Liver (tissue), 9 donors: ENCODE results near the gene ST8SIA1. TPM values are rescaled to one million over a fixed set of nuclear protein-coding genes. Genes with fewer than 3 reads are reported as not detected.

Experiments used
- DNase-seq: peaks from one replicate; pipeline ENCODE4 v3.0.0-alpha.2; 2017; ENCODE audit warnings: low spot score
- H3K27ac ChIP-seq, 2 donors: one replicate each; pipeline ENCODE4 v1.7.0; 2013; ENCODE audit warnings: inconsistent platforms in 2 of 2, low read length in 2 of 2, control low read depth in 1 of 2, low read depth in 1 of 2, mild to moderate bottlenecking in 1 of 2
- H3K27me3 ChIP-seq, 4 donors: one replicate each; pipeline versions ENCODE4 v1.6.1 to v1.7.0; 2013; ENCODE audit warnings: low read length in 3 of 4, inconsistent platforms in 1 of 4, mild to moderate bottlenecking in 1 of 4, moderate library complexity in 1 of 4; ENCODE audit not compliant: control insufficient read depth in 4 of 4, insufficient read depth in 4 of 4
- H3K36me3 ChIP-seq, 4 donors: one replicate each; pipeline versions ENCODE4 v1.6.1 to v1.7.0; 2013; ENCODE audit warnings: low read length in 3 of 4, mild to moderate bottlenecking in 3 of 4, low read depth in 1 of 4, moderate library complexity in 1 of 4; ENCODE audit not compliant: control insufficient read depth in 4 of 4, insufficient read depth in 3 of 4
- H3K4me1 ChIP-seq, 4 donors: one replicate each; pipeline versions ENCODE4 v1.6.1 to v1.7.0; 2013; ENCODE audit warnings: low read length in 3 of 4, mild to moderate bottlenecking in 3 of 4, moderate library complexity in 1 of 4; ENCODE audit not compliant: control insufficient read depth in 4 of 4, insufficient read depth in 4 of 4
- H3K4me3 ChIP-seq, 3 donors: one replicate each; pipeline versions ENCODE4 v1.6.1 to v1.7.0; 2013; ENCODE audit warnings: low read length in 3 of 3, control low read depth in 1 of 3, low read depth in 1 of 3, mild to moderate bottlenecking in 1 of 3
- H3K9ac ChIP-seq, 2 donors: one replicate each; pipeline ENCODE4 v1.7.0; 2013; ENCODE audit warnings: low read length in 2 of 2, mild to moderate bottlenecking in 2 of 2, moderate library complexity in 2 of 2, control low read depth in 1 of 2, low read depth in 1 of 2
- H3K9me3 ChIP-seq, 4 donors: one replicate each; pipeline versions ENCODE4 v1.6.1 to v1.7.0; 2013; ENCODE audit warnings: low read length in 3 of 4; ENCODE audit not compliant: control insufficient read depth in 4 of 4
- CTCF ChIP-seq: fragments of 150-350 bp; IDR thresholded peaks from 2 replicates; pipeline ENCODE4 v1.5.1; 2017; ENCODE audit warnings: improper control_type of control experiment, low read depth, low read length; ENCODE audit not compliant: missing input control
- FOXA2 ChIP-seq: IDR thresholded peaks from 2 replicates; pipeline ENCODE4 v1.6.1; 2016; ENCODE audit warnings: antibody characterized with exemption
- GABPA ChIP-seq, 2 donors: IDR thresholded peaks in 1 of 2; conservative IDR thresholded peaks in 1 of 2; 2 replicates each; pipeline ENCODE4 v1.6.1; 2016; ENCODE audit warnings: antibody characterized with exemption in 2 of 2, mild to moderate bottlenecking in 1 of 2, moderate library complexity in 1 of 2
- JUND ChIP-seq, 2 donors: IDR thresholded peaks; 2 replicates each; pipeline ENCODE4 v1.6.1; 2016; ENCODE audit warnings: antibody characterized with exemption in 2 of 2
- MAX ChIP-seq: IDR thresholded peaks from 2 replicates; pipeline ENCODE4 v1.6.1; 2016; ENCODE audit warnings: antibody characterized with exemption
- NR2F2 ChIP-seq: IDR thresholded peaks from 2 replicates; pipeline ENCODE4 v1.6.1; 2016; ENCODE audit warnings: antibody characterized with exemption
- RAD21 ChIP-seq, 2 donors: IDR thresholded peaks; 2 replicates each; pipeline ENCODE4 v1.6.1; 2016; ENCODE audit warnings: antibody characterized with exemption in 2 of 2, mild to moderate bottlenecking in 2 of 2
- REST ChIP-seq: IDR thresholded peaks from 2 replicates; pipeline ENCODE4 v1.6.1; 2016; ENCODE audit warnings: antibody characterized with exemption, mild to moderate bottlenecking
- YY1 ChIP-seq: IDR thresholded peaks from 2 replicates; pipeline ENCODE4 v1.6.1; 2016; ENCODE audit warnings: antibody characterized with exemption, mild to moderate bottlenecking
- WGBS: extraction: QIAGEN DNeasy Blood & Tissue Kit; methylation state at CpG from one replicate; pipeline ENCODE4 v1.1.7; 2013; 5-methylcytosine and 5-hydroxymethylcytosine counted together
- polyA plus RNA-seq, 2 donors: library from polyadenylated mRNA; stranded (reverse) in 1 of 2; unstranded in 1 of 2; fragments of 200-250 nt in 1 of 2; fragments of >200 nt in 1 of 2; fragmentation: Nextera tagmentation in 1 of 2; extraction: Ambion mirVana in 1 of 2; gene quantifications; one replicate each; pipeline versions ENCODE4 v1.2.1 to v1.2.3, GENCODE V29; 2013 to 2015
- total RNA-seq, 2 donors: library from RNA; depleted of rRNA; stranded (reverse); fragments of >200 nt; gene quantifications; one replicate each; pipeline ENCODE4 v1.2.3, GENCODE V29; 2014
- TF ChIP-seq, protein P1 (sequence below): IDR thresholded peaks from 2 replicates; pipeline ENCODE4 v1.6.1; 2016; ENCODE audit warnings: antibody characterized with exemption
- donor health status: healthy.
- donor health status: healthy.
- donor health status: healthy.
- donor health status: healthy.
- donor health status: healthy.

The ST8SIA1 gene
- total and polyA plus RNA-seq, 4 donors, result 0.02 to 1.0 (median 0.17) TPM; not detected in 1

GRCh38 chr12:22276313-22276712 is 58.2 kb downstream of the ST8SIA1 start:
- Histone ChIP-seq H3K4me1 (no peaks in the 10 kb centered on the region), H3K27ac (no peak overlapping the region), H3K9me3 (peaks cover 0 to 5% (median 0%) of the 10 kb centered on the region in 4 donors), H3K27me3 (no peaks in the 10 kb centered on the region), H3K9ac (no peak overlapping the region), H3K36me3 (no peaks in the 10 kb centered on the region), H3K4me3 (no peak overlapping the region)
- DNase-seq, result no peak
- 76% methylated on average over 5 of the region's 5 CpGs for WGBS
- TF ChIP-seq RAD21 (IDR thresholded peaks at IDR 0.05), result no peak
- TF ChIP-seq FOXA2, result no peak
- TF ChIP-seq, protein P1, sequence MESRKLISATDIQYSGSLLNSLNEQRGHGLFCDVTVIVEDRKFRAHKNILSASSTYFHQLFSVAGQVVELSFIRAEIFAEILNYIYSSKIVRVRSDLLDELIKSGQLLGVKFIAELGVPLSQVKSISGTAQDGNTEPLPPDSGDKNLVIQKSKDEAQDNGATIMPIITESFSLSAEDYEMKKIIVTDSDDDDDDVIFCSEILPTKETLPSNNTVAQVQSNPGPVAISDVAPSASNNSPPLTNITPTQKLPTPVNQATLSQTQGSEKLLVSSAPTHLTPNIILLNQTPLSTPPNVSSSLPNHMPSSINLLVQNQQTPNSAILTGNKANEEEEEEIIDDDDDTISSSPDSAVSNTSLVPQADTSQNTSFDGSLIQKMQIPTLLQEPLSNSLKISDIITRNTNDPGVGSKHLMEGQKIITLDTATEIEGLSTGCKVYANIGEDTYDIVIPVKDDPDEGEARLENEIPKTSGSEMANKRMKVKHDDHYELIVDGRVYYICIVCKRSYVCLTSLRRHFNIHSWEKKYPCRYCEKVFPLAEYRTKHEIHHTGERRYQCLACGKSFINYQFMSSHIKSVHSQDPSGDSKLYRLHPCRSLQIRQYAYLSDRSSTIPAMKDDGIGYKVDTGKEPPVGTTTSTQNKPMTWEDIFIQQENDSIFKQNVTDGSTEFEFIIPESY, result no peak
- TF ChIP-seq JUND (IDR thresholded peaks at IDR 0.05), result no peak
- no peak for TF ChIP-seq CTCF
- TF ChIP-seq GABPA (IDR thresholded peaks at IDR 0.05 in 1 of 2, conservative IDR thresholded peaks at IDR 0.05 in 1 of 2), result no peak
- no peak for TF ChIP-seq REST
- TF ChIP-seq MAX, result no peak

GRCh38 chr12:22275843-22276242 is 58.7 kb downstream of the ST8SIA1 start:
- peaks cover 0 to 4% (median 0%) of the 10 kb centered on the region in 4 donors for H3K27me3 ChIP-seq
- H3K9me3 ChIP-seq, result peaks cover 0 to 5% (median 0%) of the 10 kb centered on the region in 4 donors
- 92% methylated on average over 2 of the region's 2 CpGs for WGBS
- no peaks in the 10 kb centered on the region for H3K36me3 ChIP-seq
- no peak overlapping the region for H3K4me3 ChIP-seq
- no peaks in the 10 kb centered on the region for H3K4me1 ChIP-seq
- no peak for TF ChIP-seq NR2F2
- no peak for TF ChIP-seq REST
- TF ChIP-seq, protein P1, result no peak
- TF ChIP-seq YY1, result no peak
- no peak for TF ChIP-seq FOXA2
- peak in 1 of 2 donors; percentile 44 for TF ChIP-seq JUND (IDR thresholded peaks at IDR 0.05)
- TF ChIP-seq RAD21 (IDR thresholded peaks at IDR 0.05), result no peak
- H3K9ac ChIP-seq, result no peak overlapping the region
- no peak for DNase-seq
- no peak overlapping the region for H3K27ac ChIP-seq
